ENCODE results near the gene CISD3. TPM values are rescaled to one million over a fixed set of nuclear protein-coding genes. Genes with fewer than 3 reads are reported as not detected.
A peak's percentile ranks its signal among the peaks of the same experiment; 100 is the strongest.

Gene CISD3
- total RNA-seq, result 81.9 TPM

GRCh38 chr17:38729886-38730525 is at the start of gene CISD3:
Gene CISD3 (plus strand): TSS chr17:38730341. CDS start chr17:38730359, 18 bp downstream.
- ATAC-seq, result peak; percentile 79
- peak; percentile 92 for DNase-seq (ENCODE audit: low spot score)

- DNase-seq (ENCODE audit: low spot score), result no peak
- no peak for ATAC-seq
Measured at GRCh38 chr17:38681096-38681495, 49.0 kb upstream of the CISD3 start.

GRCh38 chr17:38685491-38685890 is 44.6 kb upstream of the CISD3 start:
- peak; percentile 49 for ATAC-seq
- peak; percentile 48 for DNase-seq (ENCODE audit: low spot score)

GRCh38 chr17:38687286-38687685 is 42.9 kb upstream of the CISD3 start:
- ATAC-seq, result no peak
- DNase-seq (ENCODE audit: low spot score), result no peak

- ATAC-seq, result no peak
- no peak for DNase-seq (ENCODE audit: low spot score)
Measured at GRCh38 chr17:38690386-38690785, 39.8 kb upstream of the CISD3 start.

GRCh38 chr17:38691154-38691553 is 39.0 kb upstream of the CISD3 start:
- no peak for ATAC-seq

GRCh38 chr17:38693700-38694329 is 36.3 kb upstream of the CISD3 start:
- ATAC-seq (peak; percentile 95), DNase-seq (ENCODE audit: low spot score) (peak; percentile 93)

More at GRCh38 chr17:38691154-38691553, 39.0 kb upstream of the CISD3 start:
- DNase-seq (ENCODE audit: low spot score), result no peak

GRCh38 chr17:38697061-38697820 is 32.9 kb upstream of the CISD3 start:
- DNase-seq (ENCODE audit: low spot score), result no peak

GRCh38 chr17:38698760-38699159 is 31.4 kb upstream of the CISD3 start:
- ATAC-seq (no peak), DNase-seq (ENCODE audit: low spot score) (no peak)

More at GRCh38 chr17:38697061-38697820, 32.9 kb upstream of the CISD3 start:
- ATAC-seq, result no peak

GRCh38 chr17:38701504-38702165 is 28.5 kb upstream of the CISD3 start:
- ATAC-seq, result peak; percentile 0
- peak; percentile 55 for DNase-seq (ENCODE audit: low spot score)

GRCh38 chr17:38702166-38702915 is 27.8 kb upstream of the CISD3 start:
- ATAC-seq, result peak; percentile 67
- peak; percentile 92 for DNase-seq (ENCODE audit: low spot score)

GRCh38 chr17:38702916-38703741 is 27.0 kb upstream of the CISD3 start:
- peak; percentile 63 for DNase-seq (ENCODE audit: low spot score)
- ATAC-seq, result no peak

GRCh38 chr17:38703742-38704605 is 26.2 kb upstream of the CISD3 start:
- peak; percentile 60 for ATAC-seq
- peak; percentile 92 for DNase-seq (ENCODE audit: low spot score)

GRCh38 chr17:38704606-38705522 is 25.3 kb upstream of the CISD3 start, which contains the start of gene MLLT6:
Gene MLLT6 (plus strand): TSS chr17:38705273. CDS start chr17:38705633, 360 bp downstream.
- ATAC-seq (peak; percentile 46), DNase-seq (ENCODE audit: low spot score) (peak; percentile 77)

GRCh38 chr17:38705523-38705802 is 24.7 kb upstream of the CISD3 start:
- no peak for DNase-seq (ENCODE audit: low spot score)
- ATAC-seq, result no peak

- ATAC-seq (no peak), DNase-seq (ENCODE audit: low spot score) (no peak)
Measured at GRCh38 chr17:38705803-38706504, 24.2 kb upstream of the CISD3 start.
